ENCODE measurements around the gene ZIC2.

GRCh38 chr13:99963816-99964339 lies 17.7 kb upstream of the ZIC2 start:
- TF ChIP-seq CTCF (IDR thresholded peaks at IDR 0.05; ENCODE audit: insufficient read depth, low read depth, low read length) = no peak
- no peak for TF ChIP-seq EZH2 (IDR thresholded peaks at IDR 0.05; ENCODE audit: insufficient read depth, low read length)

All from astrocyte (in vitro differentiated cells and primary cell).